Psoas muscle (tissue), 8 donors: ENCODE data around the gene TMC4. TPM values are rescaled to one million over a fixed set of nuclear protein-coding genes. Genes with fewer than 3 reads are reported as not detected.

Experiments used
- ATAC-seq, 4 donors: fragments of 200-7000 bp; cut with Tn5 transposase; one replicate each; pipeline ENCODE4 v1.9.1; 2020; ENCODE audit warnings: moderate library complexity in 3 of 4, mild to moderate bottlenecking in 2 of 4
- DNase-seq, 2 donors: peaks; one replicate each; pipeline ENCODE4 v3.0.0-alpha.2; 2020
- H3K27ac ChIP-seq: fragments of 200-600 bp; one replicate; pipeline ENCODE4 v1.8.0; 2022
- H3K27me3 ChIP-seq, 3 donors: fragments of 200-600 bp in 1 of 3; one replicate each; pipeline versions ENCODE4 v1.6.1 to v1.8.0; 2013 to 2022; ENCODE audit warnings: low read length in 2 of 3, mild to moderate bottlenecking in 2 of 3, moderate library complexity in 1 of 3; ENCODE audit not compliant: insufficient read depth in 3 of 3
- H3K36me3 ChIP-seq, 2 donors: fragments of 200-600 bp in 1 of 2; one replicate each; pipeline versions ENCODE4 v1.6.1 to v1.8.0; 2013 to 2022; ENCODE audit warnings: low read depth in 1 of 2, mild to moderate bottlenecking in 1 of 2, moderate library complexity in 1 of 2; ENCODE audit not compliant: insufficient read depth in 1 of 2
- H3K4me1 ChIP-seq: fragments of 200-600 bp; one replicate; pipeline ENCODE4 v1.8.0; 2022
- H3K4me3 ChIP-seq: fragments of 200-600 bp; one replicate; pipeline ENCODE4 v1.8.0; 2022; ENCODE audit warnings: mild to moderate bottlenecking
- H3K9me3 ChIP-seq: fragments of 200-600 bp; one replicate; pipeline ENCODE4 v1.8.0; 2022
- WGBS, 3 donors: extraction: QIAGEN DNeasy Blood & Tissue Kit; methylation state at CpG; one replicate each; pipeline versions ENCODE4 v1.1.6 to v1.1.7; 2013; 5-methylcytosine and 5-hydroxymethylcytosine counted together
- intact Hi-C, 2 donors: fragments of 100-400 bp; cut with DNase I; formaldehyde crosslinking; loops; one replicate each; pipeline versions ENCODE4 v1.11.0 to v1.14.2; 2022
- polyA plus RNA-seq, 3 donors: library from polyadenylated mRNA; stranded (reverse); fragments of 200-250 nt; gene quantifications; one replicate each; pipeline ENCODE4 v1.2.3, GENCODE V29; 2013
- total RNA-seq, 4 donors: library from RNA; stranded (reverse); fragmentation: NEBNext Ultra II Directional in 2 of 4; extraction: Animal tissue kit (Norgen Biotek cat#: 25700) in 2 of 4; gene quantifications; one replicate each; pipeline versions ENCODE4 v1.2.1 to v1.2.4, GENCODE V29; 2021 to 2023
- TF ChIP-seq, protein P1 (sequence below): fragments of 200-600 bp; IDR thresholded peaks from one replicate; pipeline ENCODE4 v1.8.0; 2022; ENCODE audit warnings: antibody characterized with exemption
- donor health status: healthy with polysubstance abuse.
- donor health status: DM: no; HTN: no; CAD: no; lungs with moderate emphysema.
- donor health status: Bipolar disorder and iron deficiency.
- donor health status: healthy.
- donor health status: DM: yes; HTN: yes; CAD: no.
- donor health status: DM: no; HTN: no; CAD: no.
- donor health status: DM: no; HTN: no; CAD: no.
- donor health status: DM: yes; HTN: yes; CAD: no.

The TMC4 gene
- total and polyA plus RNA-seq, 7 donors, result 0.55 to 2.5 (median 0.70) TPM; not detected in 1

DNA sequence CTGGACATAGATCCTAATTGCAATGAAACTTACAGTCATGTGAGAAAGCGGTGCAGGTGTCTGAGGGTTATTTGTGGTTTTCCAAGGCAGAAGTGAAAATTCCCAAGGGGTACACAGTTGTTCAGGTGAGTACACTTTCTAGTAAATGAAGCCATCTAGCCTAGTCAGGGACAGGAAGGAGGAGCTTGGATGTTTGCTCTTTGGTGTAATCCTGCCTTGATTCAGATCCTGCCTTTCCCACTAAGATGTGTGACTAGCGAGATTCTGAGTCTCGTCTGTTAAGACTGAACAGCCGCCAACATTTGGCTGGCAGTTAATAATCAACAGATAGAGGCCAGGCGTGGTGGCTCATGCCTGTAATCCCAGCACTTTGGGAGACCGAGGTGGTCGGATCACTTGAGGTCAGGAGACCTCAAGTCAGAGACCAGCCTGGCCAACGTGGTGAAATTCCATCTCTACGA is 30.2 kb upstream of the TMC4 start:
- Histone ChIP-seq H3K4me3 (peak overlapping the region; percentile 80), H3K27ac (peak overlapping the region; percentile 86), H3K36me3 (peaks cover 24 to 71% of the 10 kb centered on the region in 2 donors), H3K4me1 (peaks cover 64% of the 10 kb centered on the region), H3K9me3 (no peaks in the 10 kb centered on the region), H3K27me3 (no peaks in the 10 kb centered on the region)
- no peak for DNase-seq
- TF ChIP-seq, protein P1, sequence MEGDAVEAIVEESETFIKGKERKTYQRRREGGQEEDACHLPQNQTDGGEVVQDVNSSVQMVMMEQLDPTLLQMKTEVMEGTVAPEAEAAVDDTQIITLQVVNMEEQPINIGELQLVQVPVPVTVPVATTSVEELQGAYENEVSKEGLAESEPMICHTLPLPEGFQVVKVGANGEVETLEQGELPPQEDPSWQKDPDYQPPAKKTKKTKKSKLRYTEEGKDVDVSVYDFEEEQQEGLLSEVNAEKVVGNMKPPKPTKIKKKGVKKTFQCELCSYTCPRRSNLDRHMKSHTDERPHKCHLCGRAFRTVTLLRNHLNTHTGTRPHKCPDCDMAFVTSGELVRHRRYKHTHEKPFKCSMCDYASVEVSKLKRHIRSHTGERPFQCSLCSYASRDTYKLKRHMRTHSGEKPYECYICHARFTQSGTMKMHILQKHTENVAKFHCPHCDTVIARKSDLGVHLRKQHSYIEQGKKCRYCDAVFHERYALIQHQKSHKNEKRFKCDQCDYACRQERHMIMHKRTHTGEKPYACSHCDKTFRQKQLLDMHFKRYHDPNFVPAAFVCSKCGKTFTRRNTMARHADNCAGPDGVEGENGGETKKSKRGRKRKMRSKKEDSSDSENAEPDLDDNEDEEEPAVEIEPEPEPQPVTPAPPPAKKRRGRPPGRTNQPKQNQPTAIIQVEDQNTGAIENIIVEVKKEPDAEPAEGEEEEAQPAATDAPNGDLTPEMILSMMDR, result no peak
- peak in 1 of 4 donors; percentile 24 for ATAC-seq
- intact Hi-C loops, result no loop called here
- WGBS, 3 donors, result 35 to 40% (median 38%) methylated on average over 9 of the region's 9 CpGs

DNA sequence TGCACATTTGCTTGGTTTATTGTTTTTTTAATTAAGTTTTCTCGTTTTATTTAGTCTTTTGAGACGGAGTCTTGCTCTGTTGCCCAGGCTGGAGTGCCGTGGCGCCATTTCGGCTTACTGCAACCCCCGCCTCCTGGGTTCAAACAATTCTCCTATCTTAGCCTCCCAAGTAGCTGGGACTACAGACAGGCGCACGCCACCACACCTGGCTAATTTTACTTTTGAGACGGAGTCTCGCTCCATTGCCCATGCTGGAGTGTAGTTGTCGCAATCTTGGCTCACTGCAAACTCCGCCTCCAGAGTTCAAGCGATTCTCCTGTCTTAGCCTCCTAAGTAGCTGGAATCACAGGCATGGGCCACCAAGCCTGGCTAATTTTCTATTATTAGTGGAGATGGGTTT is 29.0 kb upstream of the TMC4 start:
- TF ChIP-seq, protein P1, result no peak
- H3K27me3 ChIP-seq, result no peaks in the 10 kb centered on the region
- intact Hi-C loops, result no loop called here
- WGBS, 3 donors, result 63 to 80% (median 74%) methylated on average over 13 of the region's 13 CpGs
- H3K4me1 ChIP-seq, result peaks cover 52% of the 10 kb centered on the region
- ATAC-seq, result no peak
- DNase-seq, result no peak
- H3K27ac ChIP-seq, result peak overlapping the region; percentile 86
- peaks cover 14 to 62% of the 10 kb centered on the region in 2 donors for H3K36me3 ChIP-seq
- no peaks in the 10 kb centered on the region for H3K9me3 ChIP-seq
- H3K4me3 ChIP-seq, result peak overlapping the region; percentile 80

DNA sequence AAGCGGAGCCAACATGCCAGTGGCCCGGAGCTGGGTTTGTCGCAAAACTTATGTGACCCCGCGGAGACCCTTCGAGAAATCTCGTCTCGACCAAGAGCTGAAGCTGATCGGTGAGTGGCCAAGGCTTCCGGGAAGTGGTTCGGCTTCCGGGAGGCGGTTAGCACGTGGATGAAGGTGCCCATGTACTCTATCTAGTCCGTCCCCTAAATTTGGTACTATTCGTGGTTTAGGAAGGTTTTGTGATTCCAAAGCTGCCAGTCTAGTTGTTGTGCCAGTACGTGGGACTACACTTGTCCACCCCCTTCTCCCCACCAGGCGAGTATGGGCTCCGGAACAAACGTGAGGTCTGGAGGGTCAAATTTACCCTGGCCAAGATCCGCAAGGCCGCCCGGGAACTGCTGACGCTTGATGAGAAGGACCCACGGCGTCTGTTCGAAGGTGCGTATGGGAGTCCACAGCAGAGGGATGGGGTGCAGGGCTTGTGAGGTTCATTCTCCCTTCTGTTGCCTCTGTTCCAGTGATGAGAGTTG is 28.3 kb upstream of the TMC4 start:
- H3K4me1 ChIP-seq, result peaks cover 46% of the 10 kb centered on the region
- WGBS, 3 donors, result 2 to 4% (median 3%) methylated on average over 27 to 28 of the region's 28 CpGs
- peak overlapping the region; percentile 80 for H3K4me3 ChIP-seq
- DNase-seq, result peak in 1 of 2 donors; percentile 28
- H3K36me3 ChIP-seq, result peaks cover 12 to 55% of the 10 kb centered on the region in 2 donors
- H3K9me3 ChIP-seq, result no peaks in the 10 kb centered on the region
- intact Hi-C loops, result no loop called here
- H3K27me3 ChIP-seq, result no peaks in the 10 kb centered on the region
- peak overlapping the region; percentile 86 for H3K27ac ChIP-seq
- TF ChIP-seq, protein P1, result no peak
- ATAC-seq, result peak in 1 of 4 donors; percentile 6

DNA sequence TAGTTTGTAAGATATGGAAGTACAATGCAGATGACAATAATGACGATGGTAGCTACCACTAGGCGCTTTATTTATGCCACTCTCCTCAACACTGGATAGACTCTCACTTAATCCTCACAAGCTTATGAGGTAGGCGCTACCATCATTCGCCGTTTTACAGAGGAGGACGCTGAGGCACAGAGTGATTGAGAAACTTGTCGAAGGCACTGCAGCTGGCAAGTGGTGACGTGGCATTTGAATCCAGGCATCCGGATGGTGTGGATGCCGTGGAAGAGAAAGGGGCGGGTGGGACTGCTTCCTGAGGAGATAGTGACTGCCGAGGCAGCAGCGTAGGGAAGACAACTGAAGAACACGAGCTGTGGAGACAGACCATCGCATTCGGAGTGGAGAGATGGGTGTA is 26.4 kb upstream of the TMC4 start:
- intact Hi-C loops, result no loop called here
- DNase-seq, result no peak
- Histone ChIP-seq H3K27ac (no peak overlapping the region), H3K36me3 (peaks cover 8 to 50% of the 10 kb centered on the region in 2 donors), H3K9me3 (no peaks in the 10 kb centered on the region), H3K4me1 (peaks cover 28% of the 10 kb centered on the region), H3K27me3 (no peaks in the 10 kb centered on the region), H3K4me3 (no peak overlapping the region)
- WGBS, 3 donors, result 92% methylated on average over 16 of the region's 16 CpGs
- ATAC-seq, result no peak
- TF ChIP-seq, protein P1, result no peak

DNA sequence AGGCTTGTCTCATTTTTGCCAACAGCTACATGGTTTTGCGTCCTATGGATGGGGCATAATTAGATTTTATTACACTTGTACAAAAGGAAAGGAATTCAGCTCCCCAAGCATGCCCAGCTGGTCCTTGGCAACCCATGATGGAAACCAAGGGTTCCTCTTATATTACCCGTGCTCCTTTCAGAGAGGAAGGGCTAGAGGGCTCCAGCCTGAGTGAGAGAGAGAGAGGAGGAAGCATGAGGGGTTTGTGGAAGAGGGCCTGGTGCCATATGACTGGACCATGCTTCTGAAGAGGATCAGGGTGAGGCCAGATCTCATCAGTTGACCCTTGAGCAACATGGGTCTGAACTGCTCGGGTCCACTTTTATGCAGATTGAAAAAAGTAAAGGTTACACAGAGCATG is 24.2 kb upstream of the TMC4 start:
- TF ChIP-seq, protein P1, result no peak

More for the DNA sequence above, 24.2 kb upstream of the TMC4 start:
- H3K4me3 ChIP-seq, result no peak overlapping the region
- 66 to 76% (median 69%) methylated on average over 3 of the region's 3 CpGs for WGBS, 3 donors
- intact Hi-C loops, result no loop called here
- DNase-seq (no peak), ATAC-seq (no peak)
- no peaks in the 10 kb centered on the region for H3K9me3 ChIP-seq
- H3K27me3 ChIP-seq, result no peaks in the 10 kb centered on the region
- H3K27ac ChIP-seq, result no peak overlapping the region
- H3K36me3 ChIP-seq, result peaks cover 8 to 50% of the 10 kb centered on the region in 2 donors
- H3K4me1 ChIP-seq, result peaks cover 9% of the 10 kb centered on the region
